EL (cell line): ENCODE measurements around the gene GDF10.

Source experiments
- DNase-seq: peaks from one replicate; pipeline ENCODE4 v3.0.0-alpha.2; 2016

Gene GDF10

DNA sequence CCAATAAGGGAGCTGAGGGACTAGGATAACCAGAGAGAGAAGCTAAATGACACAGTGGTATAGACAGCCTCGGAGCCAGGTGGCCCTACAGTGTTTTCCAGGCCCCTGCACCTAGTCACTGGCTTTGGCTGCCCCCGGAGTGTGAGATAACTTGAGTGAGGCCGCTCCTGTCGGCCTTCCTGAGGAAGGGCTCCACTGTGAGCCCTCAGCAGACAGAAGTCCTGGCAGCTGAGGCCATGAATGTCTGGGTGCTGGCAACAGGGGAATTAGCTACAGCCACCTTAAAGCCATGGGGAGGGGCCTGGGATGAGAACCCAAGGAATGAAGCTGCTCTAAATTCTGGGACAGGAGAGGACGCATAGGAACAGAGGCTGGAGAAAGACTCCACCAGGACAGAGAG is 4.6 kb upstream of the GDF10 start:
- DNase-seq: no peak

DNA sequence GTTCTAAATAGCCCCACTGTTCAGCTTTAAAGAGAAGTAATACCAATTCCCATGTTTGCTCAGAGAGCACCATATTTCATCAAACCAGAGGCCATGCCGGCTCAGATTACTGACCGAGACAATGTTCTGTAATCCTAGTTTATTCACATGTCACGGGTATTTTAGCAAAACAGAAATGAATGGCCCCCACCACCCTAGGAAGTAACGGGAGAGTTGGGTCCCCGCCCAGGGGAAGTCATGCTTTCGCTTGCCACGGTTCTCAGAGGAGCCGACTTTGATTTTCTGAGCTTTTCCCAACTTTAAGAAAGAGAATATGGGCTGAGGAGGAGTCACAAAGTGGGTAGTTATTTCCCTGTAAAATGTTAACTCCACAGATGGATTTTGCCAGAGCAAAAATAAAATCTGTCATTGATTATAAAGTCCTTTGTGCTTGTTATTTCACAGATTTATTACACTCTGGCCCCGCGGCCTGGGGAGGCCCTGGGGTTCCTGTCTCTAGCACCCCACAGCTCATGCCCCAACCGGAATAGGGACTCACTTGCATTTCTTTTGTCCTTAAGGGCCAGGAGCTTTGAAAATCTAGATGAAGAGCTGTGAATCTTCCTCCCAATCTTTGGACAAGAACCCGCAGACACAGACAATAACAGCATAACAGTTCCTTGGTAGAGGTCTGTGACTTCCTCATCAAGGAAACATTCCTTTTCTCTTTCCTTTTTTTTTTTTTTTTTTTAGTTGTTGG is 3.7 kb upstream of the GDF10 start:
- no peak for DNase-seq

DNA sequence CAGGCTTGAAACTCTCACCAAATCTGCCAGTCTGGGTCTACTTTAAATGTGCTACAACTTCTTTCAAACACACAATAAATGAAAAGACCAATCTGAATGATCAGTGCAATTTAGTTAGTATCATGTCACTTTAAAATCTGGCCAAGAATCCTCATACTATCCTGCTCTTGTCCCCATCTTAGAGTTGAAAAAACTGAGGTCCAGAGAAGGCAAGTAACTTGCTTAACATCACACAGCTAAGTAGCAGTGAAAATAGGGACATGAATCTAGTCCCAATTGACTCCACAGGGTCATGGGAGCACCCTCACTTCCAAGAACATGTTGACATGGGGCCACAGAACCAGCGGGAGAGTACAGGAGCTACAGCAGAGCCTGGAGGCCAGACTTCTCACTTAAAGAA is 3.1 kb upstream of the GDF10 start:
- no peak for DNase-seq

DNA sequence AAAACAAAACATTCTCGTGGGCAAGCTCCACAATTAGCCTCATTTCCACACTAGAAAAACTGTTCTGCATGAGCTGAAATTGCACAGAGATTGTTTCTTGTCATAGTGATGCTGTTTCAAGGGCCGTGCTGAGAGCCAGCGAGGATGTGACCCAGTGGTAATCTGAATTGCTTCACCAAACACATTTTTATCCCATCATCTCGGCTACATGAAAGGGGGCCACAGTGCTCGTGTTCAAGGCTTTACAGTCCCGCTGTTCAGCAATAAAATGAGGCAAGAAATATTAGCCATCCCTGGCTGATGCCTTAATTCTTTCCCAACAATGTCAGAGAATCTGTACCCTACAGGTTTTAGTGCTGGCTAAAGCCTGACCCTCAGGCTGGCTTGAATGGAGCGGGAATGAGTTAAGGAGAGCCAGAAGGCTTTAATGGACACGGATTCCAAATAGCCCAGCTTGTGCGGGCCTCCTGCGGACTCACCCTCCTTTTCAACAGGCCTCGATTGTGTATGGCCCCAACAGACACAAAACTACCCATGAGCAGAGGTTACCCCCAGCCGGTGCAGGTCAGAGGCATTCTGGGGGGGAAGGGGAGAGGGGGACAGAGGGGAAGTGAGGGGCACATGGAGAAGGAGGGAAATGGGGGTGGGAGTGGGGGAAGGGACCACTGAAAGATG is 2.0 kb upstream of the GDF10 start:
- no peak for DNase-seq

DNA sequence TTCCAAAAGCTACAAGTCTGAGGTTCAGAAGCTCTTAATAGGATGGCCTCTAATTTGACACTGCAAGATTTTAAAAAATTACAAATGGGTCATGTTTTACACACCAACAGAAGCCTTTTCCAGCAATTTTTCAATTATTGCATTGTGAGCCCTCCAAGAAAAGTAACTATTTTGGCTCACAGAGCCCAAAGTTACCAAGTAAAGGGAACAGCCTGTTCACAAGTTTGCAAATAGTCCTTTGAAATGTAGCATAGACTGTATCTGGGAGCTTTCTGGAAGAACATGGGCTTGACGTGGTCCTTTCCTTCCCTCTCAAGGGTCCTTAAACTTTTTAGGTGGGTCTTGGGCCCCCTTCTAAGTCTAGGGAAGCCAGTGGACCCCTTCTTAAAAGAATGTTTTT is 1.3 kb upstream of the GDF10 start:
- DNase-seq: no peak

DNA sequence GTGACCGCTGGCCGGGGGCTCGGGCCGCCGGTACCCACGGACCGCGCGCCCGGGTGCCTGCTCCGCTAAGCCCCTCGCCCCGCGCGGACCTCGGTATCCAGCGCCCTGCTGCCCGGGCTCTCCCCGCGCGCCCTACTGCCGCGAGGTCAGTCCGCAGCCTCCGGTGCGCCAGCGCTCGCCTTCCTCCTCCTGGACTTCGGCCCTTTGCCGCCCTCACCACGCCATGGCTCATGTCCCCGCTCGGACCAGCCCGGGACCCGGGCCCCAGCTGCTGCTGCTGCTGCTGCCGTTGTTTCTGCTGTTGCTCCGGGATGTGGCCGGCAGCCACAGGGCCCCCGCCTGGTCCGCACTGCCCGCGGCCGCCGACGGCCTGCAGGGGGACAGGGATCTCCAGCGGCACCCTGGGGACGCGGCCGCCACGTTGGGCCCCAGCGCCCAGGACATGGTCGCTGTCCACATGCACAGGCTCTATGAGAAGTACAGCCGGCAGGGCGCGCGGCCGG is 483 bp downstream of the GDF10 start:
- no peak for DNase-seq

DNA sequence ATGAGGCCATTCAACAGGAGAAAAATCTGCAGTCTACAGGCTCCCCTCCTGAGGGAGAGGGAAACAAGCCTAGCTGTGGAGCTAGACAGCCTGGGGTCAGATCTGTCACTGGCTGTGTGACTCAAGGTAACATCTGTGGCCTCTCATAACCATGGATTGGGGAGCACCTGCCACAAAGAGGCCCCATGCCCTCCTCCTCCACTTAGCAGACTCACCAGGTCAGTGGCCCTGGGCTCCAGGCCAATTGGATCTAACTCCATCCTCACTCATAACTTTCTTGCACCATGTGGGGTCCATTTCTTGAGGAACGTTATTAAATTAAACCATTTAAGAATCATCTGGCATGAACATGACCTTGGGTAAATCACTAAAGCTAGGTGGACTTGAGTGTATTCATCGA is 1.8 kb downstream of the GDF10 start:
- no peak for DNase-seq

DNA sequence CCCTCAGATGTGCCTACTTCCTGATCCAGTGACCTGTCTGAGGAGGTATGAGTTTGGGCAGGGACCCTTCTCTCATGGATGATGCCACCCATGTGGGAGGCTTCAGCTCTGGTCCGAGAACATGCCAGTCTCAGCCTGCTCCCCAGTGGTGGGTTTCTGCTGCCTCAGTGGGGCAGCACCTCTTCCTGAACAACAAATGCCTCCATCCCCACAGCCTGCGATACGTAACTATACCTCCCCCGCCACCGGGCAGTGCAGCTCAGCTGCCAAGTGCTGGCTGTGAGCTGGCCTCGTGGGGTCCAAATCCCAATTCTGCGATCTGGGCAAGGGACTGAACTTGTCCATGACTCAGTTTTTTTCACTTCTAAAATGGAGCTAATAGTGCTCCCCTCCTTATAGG is 3.1 kb downstream of the GDF10 start:
- no peak for DNase-seq

DNA sequence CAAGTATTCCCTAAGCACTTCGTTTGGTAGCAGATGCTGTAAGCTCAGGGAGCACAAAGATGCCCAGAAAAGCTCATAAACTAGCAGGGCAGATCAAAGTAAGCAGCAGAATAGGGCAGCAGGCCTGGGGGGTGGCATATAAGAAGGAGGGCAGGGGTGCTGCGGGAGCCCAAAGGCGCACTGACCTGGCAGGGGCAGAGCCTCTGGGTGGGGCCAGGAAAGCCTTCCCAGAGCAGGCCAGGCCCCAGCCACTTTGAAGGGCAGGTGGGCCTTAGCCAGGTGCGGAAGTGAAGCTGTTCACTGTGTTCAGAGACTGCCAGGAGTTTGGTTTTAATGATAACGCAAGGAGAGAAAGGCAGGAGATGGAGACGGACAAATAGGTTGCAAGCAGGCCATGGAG is 3.9 kb downstream of the GDF10 start:
- DNase-seq: no peak

DNA sequence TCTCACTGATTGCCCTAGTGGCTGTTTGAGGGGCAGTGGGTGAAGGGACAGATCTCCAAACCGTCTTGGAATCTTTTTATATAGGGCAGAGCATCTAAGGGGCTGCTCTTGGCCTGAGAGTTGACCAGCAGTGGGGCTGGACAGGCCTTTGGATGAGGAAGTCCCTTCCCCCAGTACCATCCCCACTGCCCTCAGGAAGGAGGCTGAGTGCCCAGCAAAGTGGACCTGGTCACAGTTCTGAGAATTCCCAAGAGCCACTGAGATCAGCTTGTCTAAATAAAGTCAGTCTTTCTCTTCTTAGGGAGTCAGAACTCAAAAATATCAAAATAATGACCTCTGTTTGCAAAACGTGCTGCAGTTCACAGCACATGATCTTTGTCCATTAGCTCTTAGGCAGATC is 5.6 kb downstream of the GDF10 start:
- DNase-seq: no peak

DNA sequence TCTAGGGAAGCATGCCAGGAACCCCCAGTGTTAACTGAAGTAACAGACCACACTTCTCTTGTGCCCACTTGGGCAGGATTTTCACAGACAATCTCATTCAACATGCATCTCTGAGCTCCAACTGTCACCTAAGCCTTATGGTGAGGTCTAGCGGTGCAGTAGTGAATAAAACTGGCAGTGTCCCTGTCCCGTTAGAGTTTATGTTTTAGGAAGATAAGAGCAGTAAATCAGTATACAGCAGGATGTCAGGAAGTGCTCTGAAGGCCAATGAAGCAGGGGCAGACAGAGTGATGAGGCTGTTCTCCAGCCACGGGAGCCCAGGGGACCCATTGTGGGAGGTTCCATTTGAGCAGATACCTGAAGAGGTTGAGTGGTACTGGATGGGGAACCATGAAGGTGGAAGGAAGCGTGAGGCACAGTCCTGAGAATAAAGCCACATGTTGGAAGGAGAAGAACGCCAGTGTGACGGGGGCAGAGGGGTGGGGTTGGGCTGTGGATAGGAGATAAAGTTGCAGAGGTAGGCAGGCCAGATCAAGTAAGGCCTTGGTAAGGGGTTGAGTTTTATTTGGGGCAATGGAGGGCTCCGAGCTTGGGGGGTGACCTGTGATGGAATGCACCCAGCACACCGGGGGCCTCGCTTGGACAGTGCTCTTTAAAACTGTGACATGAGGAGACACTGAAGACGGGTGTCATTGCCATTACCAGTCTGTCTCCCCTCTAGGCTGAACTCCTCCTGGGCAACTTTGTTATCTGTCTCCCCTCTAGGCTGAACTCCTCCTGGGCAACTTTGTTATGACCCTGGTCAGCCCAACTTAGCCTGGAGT is 6.6 kb downstream of the GDF10 start:
- DNase-seq: no peak

DNA sequence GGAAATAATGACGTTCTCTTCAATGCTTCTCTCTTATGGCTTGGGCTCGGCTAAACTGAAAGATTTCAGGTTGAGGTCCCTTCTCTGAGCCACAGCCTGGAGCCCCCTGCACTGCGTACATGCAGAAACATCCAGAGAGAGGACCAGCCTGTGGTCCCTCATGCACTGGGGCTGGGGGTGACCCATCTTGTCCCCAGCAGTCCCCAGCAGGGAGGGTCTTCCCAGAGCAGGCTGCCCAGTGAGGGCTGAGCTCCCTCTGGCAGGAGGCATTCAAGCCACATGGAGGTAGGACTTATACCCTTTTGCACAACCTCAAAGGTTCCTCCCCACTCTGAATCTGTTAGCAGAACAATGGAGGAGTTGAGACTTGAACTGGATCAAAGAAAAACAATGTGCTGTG is 7.4 kb downstream of the GDF10 start:
- DNase-seq: no peak

DNA sequence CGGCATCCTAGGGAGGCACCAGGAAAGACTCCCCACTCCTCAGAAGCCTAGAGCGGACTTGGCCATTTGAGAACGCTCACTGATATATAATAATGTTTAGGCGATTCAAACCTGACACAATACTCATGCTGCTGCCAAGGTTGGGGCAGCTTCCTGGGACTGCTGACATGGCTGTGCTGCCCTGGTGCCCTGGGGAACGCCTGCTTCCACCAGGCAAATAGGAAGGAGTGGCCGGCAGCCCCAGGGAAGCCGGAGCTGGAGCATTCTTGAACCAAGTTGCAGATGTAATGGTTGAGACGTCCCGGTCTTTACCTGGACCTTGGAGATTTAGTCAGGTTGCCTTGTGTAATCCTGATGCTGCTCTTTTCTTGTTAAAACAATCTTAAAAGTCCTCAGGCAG is 8.8 kb downstream of the GDF10 start:
- DNase-seq: no peak

DNA sequence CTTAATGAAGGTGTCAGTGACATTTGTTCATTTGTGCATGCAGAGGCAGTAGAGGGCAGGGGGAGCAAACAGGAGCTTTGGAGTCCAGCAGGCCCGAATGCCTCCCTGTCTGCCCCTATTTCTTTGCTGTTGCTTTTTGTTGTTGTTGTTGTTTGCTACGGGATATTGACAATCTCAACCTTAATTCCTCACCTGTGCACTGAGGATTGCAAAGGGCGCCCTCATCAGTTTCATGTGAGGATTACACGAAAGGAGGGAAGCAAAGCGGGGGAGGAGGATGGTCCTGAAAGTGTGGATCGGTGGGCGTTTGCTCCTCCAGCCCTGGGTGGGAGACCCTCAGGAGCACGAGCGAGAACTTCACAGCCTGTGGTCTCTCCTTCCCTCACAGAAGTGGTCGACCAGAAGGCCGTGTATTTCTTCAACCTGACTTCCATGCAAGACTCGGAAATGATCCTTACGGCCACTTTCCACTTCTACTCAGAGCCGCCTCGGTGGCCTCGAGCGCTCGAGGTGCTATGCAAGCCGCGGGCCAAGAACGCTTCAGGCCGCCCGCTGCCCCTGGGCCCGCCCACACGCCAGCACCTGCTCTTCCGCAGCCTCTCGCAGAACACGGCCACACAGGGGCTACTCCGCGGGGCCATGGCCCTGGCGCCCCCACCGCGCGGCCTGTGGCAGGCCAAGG is 9.6 kb downstream of the GDF10 start:
- no peak for DNase-seq

DNA sequence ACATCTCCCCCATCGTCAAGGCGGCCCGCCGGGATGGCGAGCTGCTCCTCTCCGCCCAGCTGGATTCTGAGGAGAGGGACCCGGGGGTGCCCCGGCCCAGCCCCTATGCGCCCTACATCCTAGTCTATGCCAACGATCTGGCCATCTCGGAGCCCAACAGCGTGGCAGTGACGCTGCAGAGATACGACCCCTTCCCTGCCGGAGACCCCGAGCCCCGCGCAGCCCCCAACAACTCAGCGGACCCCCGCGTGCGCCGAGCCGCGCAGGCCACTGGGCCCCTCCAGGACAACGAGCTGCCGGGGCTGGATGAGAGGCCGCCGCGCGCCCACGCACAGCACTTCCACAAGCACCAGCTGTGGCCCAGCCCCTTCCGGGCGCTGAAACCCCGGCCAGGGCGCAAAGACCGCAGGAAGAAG is 10.1 kb downstream of the GDF10 start:
- DNase-seq: no peak

DNA sequence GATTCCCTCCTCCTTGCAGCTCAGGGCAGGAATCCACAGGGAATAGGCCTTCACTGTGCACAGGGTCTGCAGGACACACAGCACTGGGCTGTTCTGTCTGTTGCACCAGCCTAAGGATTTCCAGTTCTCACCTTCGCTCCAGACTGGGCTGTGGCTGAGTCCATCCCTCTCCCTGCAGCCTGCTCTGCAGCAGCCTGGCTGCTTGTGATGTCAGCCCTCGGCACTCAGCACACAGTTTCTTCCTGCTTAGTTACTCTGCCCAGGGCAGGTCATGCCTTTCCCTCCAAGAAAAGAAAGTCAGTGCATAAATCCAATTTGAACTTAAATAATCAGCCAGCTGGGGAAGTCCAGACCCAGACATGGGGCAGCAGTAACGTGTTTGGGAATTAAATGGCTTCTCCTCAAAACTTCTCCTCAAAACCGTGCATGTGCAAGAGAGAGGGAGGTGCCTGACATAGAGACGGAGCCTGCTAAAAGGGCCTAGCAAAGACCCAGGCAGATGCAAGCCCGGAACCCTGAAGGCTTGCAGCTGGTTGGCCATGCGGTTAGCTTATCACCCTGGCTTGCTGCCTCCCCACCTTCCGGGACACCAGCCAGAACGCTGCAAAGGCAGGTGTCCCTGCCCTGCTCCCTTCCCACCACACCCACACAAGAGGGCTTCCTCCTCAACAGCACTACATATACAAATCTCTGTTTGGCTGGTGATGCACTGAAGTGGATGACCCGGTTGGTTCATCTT is 11.4 kb downstream of the GDF10 start:
- no peak for DNase-seq

DNA sequence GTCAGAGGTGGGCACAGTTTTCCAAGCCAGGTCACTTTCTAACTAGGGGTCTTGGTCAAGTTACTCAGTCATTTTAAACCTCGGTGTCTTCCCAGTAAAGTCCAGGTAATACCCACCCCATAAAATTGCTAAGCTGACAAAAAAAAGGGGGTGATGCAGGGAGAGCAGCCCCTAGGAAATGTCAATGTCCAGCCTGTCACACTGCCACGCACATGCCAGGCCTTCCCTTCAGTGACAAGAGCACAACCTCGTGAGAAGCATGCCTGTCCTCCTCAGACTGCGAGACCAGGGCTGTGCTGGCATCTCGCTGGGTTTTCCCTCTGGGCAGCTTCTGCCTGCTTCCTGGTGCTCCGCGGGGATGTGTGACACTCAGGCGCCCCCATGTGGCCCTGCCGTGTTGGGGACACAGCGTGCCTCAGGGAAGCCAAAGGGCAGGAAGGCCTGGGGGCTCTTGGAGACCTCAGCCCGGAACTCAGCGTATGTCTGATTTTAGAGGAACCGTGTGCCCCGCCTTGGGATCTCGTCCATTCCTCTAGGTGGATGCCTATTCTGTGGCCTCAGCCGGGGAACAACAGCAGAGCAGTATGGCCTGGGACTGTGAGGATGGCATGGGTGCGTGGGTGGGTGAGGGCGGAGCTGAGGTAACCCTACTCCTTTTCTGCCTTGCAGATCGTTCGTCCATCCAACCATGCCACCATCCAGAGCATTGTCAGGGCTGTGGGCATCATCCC is 12.1 kb downstream of the GDF10 start:
- peak; percentile 70 for DNase-seq

DNA sequence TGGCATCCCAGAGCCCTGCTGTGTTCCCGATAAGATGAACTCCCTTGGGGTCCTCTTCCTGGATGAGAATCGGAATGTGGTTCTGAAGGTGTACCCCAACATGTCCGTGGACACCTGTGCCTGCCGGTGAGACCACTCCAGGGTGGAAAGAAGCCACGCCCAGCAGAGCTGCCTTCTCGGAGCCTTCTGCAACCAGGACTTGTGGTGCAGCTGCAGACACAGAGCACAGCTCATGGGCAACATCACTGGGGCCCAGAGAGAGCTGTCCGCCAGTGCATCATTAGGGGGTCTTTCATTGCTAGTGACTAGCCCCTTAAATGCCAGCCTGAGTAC is 12.6 kb downstream of the GDF10 start:
- no peak for DNase-seq

DNA sequence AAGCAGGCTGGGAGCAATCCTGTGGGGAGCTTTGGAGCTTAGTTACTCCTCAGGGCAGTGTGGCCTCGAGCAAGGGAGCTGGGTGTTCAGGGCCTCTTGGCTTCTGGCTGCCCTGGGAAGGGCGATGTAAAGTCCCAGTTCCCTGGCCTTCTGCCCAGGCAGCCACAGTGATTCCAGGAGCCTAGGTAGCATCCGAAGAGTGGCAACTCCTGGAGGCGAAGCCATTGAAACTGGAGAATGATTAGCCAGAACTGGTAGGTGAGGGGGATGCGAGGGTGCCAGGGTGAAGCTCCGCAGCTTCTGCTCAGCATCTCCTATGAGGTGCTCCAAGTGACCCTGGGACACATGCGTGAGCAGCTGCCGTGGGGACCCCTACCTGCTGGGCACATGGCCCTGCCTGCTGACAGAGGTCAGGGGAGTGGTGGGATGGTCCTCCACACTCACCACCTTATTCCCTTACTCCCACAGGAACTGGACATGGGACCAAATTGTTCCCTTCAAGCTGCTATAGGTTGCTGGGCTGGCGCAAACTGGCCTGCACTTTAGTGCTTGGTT is 14.5 kb downstream of the GDF10 start:
- DNase-seq: no peak

DNA sequence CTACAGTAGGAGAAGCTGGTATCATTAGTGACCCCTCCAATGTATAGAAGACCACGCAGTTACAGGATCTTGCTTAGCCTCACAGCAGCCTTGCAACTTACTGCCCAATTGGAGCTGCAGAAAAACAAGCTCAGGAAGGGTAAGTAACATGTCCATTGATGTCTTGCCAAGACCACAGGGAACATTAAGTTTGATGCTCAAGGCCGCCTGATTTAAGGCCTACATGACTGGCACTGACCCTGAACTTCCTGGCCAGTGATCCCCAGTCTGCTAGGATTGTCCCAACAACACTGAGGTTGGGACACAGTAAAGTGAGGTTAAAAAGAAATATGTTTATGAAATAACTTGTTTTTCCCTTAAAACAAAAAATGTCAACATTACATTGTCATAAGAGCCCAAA is 15.4 kb downstream of the GDF10 start:
- DNase-seq: no peak

DNA sequence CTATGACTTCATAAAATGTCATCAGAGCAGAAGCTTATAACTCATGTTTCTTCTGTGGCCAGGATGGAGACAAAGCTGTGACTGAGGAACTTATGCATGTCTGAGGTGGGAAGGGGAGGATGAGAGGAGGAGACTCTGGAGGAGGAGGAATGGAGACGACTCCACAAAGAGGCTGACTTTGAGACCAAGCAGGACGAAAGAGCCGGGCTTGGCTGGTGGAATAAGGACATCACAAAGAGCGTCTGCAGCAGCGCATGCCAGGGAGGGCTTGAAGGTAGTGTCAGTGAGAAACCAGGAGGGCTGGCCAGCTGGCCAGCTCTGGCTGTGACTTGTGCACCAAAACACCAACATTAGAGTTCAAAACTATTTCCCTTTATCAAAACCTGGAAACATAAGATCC is 16.1 kb downstream of the GDF10 start:
- no peak for DNase-seq

DNA sequence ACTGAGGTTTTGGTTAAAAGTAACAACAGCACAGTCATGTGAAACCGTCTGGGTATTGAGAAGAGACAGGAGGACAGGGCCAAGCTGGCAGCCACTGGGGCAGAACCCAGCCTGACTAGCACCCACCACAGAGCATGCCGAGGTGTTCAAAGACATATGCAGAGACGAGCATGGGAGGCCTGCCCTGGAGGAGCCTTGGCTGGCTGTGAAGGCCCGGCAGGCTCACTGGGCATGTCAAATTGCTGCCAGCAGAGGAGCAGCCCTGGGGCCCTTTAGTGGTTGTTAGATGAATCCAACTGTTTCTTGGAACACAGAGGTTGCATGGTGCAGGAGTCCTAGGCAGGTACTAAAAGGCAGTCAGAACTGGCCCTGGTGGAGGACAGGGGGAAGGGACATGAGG is 17.3 kb downstream of the GDF10 start:
- DNase-seq: no peak
